Mesothelial cell of epicardium (in vitro differentiated cells): ENCODE data around the gene NUP62. TPM values are rescaled to one million over a fixed set of nuclear protein-coding genes. Genes with fewer than 3 reads are reported as not detected.

ENCODE experiments used
- DNase-seq, 2 experiments: peaks; one replicate each; pipeline ENCODE4 v3.0.0; 2021; ENCODE audit warnings: low spot score in 2 of 2; ENCODE audit not compliant: unreplicated experiment in 2 of 2
- H3K27ac Mint-ChIP-seq: 2 replicates; pipeline ENCODE4 v1.8.0; 2021; ENCODE audit warnings: mixed read lengths
- H3K27me3 Mint-ChIP-seq: 2 replicates; pipeline ENCODE4 v1.8.0; 2021; ENCODE audit warnings: low read depth, mixed read lengths
- H3K36me3 Mint-ChIP-seq: 2 replicates; pipeline ENCODE4 v1.8.0; 2021; ENCODE audit warnings: mixed read lengths
- H3K4me1 Mint-ChIP-seq: 2 replicates; pipeline ENCODE4 v1.8.0; 2021; ENCODE audit warnings: mixed read lengths
- H3K4me3 Mint-ChIP-seq: 2 replicates; pipeline ENCODE4 v1.8.0; 2021; ENCODE audit warnings: mild to moderate bottlenecking, moderate library complexity, mixed read lengths
- H3K9me3 Mint-ChIP-seq: 2 replicates; pipeline ENCODE4 v1.8.0; 2021; ENCODE audit warnings: mixed read lengths
- total RNA-seq: library from RNA; stranded (reverse); gene quantifications from 3 replicates; pipeline ENCODE4 v1.2.1, GENCODE V29; 2021
- TF ChIP-seq, protein P1 (sequence below): fragments of 200-600 bp; sonication (generic); IDR thresholded peaks from one replicate; pipeline ENCODE4 v1.5.0; 2021; ENCODE audit warnings: antibody characterized with exemption; ENCODE audit not compliant: unreplicated experiment

The NUP62 gene
- total RNA-seq, 1 donor from 2014 or later, result 67.6 TPM

DNA sequence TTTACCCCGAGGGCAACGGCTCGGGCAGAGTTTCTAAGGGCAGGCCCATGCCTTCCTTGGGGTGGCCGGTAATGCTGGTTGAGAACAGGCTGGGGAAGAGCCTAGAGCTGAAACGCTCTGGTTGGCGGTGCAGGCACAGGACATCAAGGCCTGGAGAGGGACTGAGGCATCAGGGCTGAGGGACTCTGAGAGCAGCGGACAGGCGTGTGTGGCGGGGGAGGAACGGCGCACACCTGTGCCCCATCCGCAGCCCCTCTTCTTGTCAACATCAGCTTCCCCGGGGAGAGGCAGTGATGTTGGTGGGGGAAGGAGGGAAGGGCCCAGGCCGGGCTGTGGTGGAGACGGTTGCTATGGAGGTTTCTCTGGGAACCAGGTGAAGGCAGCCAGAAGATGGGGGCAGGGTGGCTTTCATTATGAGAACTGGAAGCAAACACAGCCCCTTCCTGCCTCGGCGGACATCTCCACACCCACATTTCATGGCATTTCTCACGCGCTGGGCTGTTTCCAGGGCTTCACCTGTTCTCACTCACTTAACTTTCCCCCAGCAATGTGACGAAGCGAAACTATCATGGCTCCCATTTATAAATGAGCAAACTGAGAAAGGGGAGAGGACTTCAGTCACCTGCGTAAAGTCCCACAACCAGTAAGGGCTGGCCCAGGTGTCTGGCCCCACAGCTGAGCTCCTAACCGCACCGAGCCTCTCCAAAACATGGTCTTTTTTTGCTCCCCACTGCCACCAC lies 8.5 kb downstream of the NUP62 start:
- TF ChIP-seq, protein P1, sequence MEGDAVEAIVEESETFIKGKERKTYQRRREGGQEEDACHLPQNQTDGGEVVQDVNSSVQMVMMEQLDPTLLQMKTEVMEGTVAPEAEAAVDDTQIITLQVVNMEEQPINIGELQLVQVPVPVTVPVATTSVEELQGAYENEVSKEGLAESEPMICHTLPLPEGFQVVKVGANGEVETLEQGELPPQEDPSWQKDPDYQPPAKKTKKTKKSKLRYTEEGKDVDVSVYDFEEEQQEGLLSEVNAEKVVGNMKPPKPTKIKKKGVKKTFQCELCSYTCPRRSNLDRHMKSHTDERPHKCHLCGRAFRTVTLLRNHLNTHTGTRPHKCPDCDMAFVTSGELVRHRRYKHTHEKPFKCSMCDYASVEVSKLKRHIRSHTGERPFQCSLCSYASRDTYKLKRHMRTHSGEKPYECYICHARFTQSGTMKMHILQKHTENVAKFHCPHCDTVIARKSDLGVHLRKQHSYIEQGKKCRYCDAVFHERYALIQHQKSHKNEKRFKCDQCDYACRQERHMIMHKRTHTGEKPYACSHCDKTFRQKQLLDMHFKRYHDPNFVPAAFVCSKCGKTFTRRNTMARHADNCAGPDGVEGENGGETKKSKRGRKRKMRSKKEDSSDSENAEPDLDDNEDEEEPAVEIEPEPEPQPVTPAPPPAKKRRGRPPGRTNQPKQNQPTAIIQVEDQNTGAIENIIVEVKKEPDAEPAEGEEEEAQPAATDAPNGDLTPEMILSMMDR, result no peak
- no peak for DNase-seq
- Mint-ChIP-seq H3K36me3 (peaks cover 24% of the 10 kb centered on the region), H3K4me1 (peaks cover 2% of the 10 kb centered on the region), H3K27me3 (no peaks in the 10 kb centered on the region), H3K4me3 (no peak overlapping the region), H3K9me3 (no peaks in the 10 kb centered on the region), H3K27ac (no peak overlapping the region)

DNA sequence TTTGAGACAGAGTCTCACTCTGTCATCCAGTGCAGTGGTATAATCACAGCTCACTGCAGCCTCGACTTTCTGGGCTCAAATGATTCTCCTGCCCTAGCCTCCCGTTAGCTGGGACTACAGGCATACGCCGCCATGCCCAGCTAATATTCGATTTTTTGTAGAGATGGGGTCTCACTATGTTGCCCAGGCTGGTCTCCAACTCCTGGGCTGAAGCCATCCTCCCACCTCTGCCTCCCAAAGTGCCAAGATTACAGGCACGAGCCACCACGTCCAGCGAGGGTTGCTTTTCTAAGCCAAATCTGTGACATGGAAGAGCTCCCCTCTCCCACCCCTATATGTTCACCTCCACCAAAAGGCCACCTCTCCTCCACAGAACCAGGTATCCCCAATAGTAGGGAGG lies 11.2 kb downstream of the NUP62 start:
- Mint-ChIP-seq H3K4me3 (no peak overlapping the region), H3K27ac (no peak overlapping the region), H3K27me3 (no peaks in the 10 kb centered on the region), H3K36me3 (peaks cover 41% of the 10 kb centered on the region), H3K4me1 (peaks cover 2% of the 10 kb centered on the region), H3K9me3 (peaks cover 7% of the 10 kb centered on the region)
- no peak for DNase-seq
- TF ChIP-seq, protein P1, result no peak

DNA sequence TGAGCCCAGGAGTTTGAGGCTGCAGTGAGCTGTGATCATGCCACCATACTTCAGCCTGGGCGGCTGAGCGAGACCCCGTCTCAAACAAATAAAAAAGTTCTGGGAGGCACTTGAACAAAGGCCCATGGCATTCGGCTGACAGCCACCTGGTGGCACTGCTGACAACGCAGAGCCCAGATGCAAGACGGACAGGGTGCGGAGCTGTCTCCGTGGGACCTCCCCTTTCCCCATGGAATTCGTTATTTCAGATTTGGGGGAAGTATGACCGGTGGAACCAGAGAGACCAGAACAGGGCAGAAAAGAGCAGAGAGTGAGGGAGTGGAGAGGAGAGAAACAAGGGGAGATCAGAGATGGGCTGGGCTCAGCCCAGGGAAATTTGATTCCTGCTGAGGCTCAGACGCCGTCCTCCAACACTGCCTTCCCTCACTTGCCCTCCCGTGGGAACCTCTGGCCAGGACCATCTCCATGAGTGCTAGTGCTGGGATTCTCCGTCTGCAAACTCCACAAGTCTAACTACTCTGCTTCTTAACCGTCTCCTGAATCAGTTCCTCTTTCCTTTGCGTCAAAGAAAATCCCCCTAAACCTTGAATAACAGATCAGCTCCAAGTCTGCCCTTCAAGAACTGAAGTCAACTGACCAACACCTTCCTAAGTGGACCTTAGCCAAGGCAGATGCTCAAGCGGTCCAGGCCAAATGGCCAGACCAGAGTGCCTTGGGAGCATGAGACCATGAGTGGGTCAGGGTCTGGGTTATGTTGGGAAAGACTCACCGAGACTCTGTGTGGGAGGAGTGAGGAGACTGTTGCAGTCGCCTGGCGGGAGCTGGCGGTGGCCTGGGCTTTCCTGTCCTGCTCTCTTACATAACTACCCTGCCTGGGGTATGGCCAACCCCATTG lies 12.2 kb downstream of the NUP62 start:
- TF ChIP-seq, protein P1, result no peak
- Mint-ChIP-seq H3K4me1 (peaks cover 2% of the 10 kb centered on the region), H3K36me3 (peaks cover 44% of the 10 kb centered on the region), H3K27me3 (no peaks in the 10 kb centered on the region), H3K9me3 (peaks cover 7% of the 10 kb centered on the region), H3K27ac (peak overlapping the region; percentile 62), H3K4me3 (no peak overlapping the region)
- DNase-seq, result no peak

DNA sequence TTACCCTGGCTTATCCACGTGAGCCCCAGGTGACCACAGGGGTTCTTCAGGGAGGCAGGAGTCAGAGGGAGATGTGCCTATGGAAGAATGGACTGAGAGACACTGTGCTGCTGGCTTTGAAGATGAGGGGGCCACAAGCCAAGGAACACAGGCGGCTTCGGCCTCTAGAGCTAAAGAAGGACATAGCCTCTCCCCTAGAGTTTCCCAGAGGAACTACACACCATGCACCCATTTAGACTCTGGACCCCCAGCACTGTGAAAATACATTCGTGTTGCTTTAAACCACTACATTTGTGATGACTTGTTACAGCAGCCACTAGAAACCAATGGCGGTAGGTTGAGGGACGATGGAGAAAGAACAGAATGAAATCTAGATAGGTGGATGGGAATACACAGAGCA lies 14.0 kb downstream of the NUP62 start:
- H3K4me1 Mint-ChIP-seq, result peaks cover 2% of the 10 kb centered on the region
- DNase-seq, result no peak
- H3K36me3 Mint-ChIP-seq, result peaks cover 44% of the 10 kb centered on the region
- no peak overlapping the region for H3K4me3 Mint-ChIP-seq
- TF ChIP-seq, protein P1, result peak; percentile 15
- no peak overlapping the region for H3K27ac Mint-ChIP-seq
- H3K9me3 Mint-ChIP-seq, result peaks cover 7% of the 10 kb centered on the region
- H3K27me3 Mint-ChIP-seq, result no peaks in the 10 kb centered on the region

DNA sequence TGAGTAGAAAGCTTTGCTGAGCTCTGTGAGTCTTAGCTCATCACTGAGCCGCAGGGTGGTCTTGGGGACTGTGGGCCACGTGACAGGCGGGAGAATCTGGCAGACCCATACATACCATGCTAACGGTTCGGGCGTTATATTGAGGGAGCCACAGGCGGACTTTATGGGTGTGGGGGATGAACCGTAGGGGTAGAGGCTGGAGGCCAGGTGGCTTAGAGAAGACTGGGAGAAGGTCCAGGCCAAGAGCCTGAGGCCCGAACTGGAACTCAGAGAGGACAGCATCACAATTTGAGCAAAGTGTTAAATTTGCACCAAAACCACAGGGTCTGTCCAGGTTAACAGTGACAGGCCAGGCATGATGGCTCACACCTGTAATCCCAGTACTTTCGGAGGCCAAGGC lies 15.6 kb downstream of the NUP62 start:
- TF ChIP-seq, protein P1, result no peak
- Mint-ChIP-seq H3K27me3 (no peaks in the 10 kb centered on the region), H3K4me1 (peaks cover 2% of the 10 kb centered on the region), H3K9me3 (peaks cover 7% of the 10 kb centered on the region), H3K4me3 (no peak overlapping the region), H3K36me3 (peaks cover 45% of the 10 kb centered on the region), H3K27ac (no peak overlapping the region)
- no peak for DNase-seq
